ENCODE measurements around the gene GLDC.

- TF ChIP-seq YY1 (IDR thresholded peaks at IDR 0.05; ENCODE audit: low read depth, low read length) (no peak), STAT1 (conservative IDR thresholded peaks at IDR 0.05) (no peak), FOS (IDR thresholded peaks at IDR 0.05; ENCODE audit: borderline replicate concordance, extremely low read depth, insufficient read length) (no peak), CBX5 (IDR thresholded peaks at IDR 0.05; ENCODE audit: low read depth) (no peak), USF2 (IDR thresholded peaks at IDR 0.05; ENCODE audit: borderline replicate concordance, low read depth, low read length) (no peak), PBX3 (IDR thresholded peaks at IDR 0.05; ENCODE audit: insufficient replicate concordance, low read depth, low read length) (no peak), EP300 (IDR thresholded peaks at IDR 0.05; ENCODE audit: borderline replicate concordance in 1 of 2, control insufficient read depth in 1 of 2, low read depth in 2 of 2, low read length in 2 of 2) (no peak), NFYA (IDR thresholded peaks at IDR 0.05; ENCODE audit: borderline replicate concordance, low read depth, low read length) (no peak)
- TF ChIP-seq, protein P1, sequence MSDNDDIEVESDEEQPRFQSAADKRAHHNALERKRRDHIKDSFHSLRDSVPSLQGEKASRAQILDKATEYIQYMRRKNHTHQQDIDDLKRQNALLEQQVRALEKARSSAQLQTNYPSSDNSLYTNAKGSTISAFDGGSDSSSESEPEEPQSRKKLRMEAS (IDR thresholded peaks at IDR 0.05; ENCODE audit: low read depth, low read length) = no peak
- TF ChIP-seq, protein P2, sequence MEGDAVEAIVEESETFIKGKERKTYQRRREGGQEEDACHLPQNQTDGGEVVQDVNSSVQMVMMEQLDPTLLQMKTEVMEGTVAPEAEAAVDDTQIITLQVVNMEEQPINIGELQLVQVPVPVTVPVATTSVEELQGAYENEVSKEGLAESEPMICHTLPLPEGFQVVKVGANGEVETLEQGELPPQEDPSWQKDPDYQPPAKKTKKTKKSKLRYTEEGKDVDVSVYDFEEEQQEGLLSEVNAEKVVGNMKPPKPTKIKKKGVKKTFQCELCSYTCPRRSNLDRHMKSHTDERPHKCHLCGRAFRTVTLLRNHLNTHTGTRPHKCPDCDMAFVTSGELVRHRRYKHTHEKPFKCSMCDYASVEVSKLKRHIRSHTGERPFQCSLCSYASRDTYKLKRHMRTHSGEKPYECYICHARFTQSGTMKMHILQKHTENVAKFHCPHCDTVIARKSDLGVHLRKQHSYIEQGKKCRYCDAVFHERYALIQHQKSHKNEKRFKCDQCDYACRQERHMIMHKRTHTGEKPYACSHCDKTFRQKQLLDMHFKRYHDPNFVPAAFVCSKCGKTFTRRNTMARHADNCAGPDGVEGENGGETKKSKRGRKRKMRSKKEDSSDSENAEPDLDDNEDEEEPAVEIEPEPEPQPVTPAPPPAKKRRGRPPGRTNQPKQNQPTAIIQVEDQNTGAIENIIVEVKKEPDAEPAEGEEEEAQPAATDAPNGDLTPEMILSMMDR (IDR thresholded peaks at IDR 0.05 in 2 of 3, conservative IDR thresholded peaks at IDR 0.05 in 1 of 3; ENCODE audit: control insufficient read depth in 2 of 3, extremely low read depth in 1 of 3, insufficient read depth in 1 of 3, low read depth in 3 of 3, low read length in 3 of 3) = no peak
Observed at GRCh38 chr9:6609497-6610016, 36.0 kb downstream of the GLDC start.

Measured in GM12878 (cell line).